Prostate gland (tissue), 2 donors: Measurements from ENCODE around the gene MUL1. TPM values are rescaled to one million over a fixed set of nuclear protein-coding genes. Genes with fewer than 3 reads are reported as not detected.

Source experiments
- DNase-seq: peaks from one replicate; pipeline ENCODE4 v3.0.0-alpha.2; 2019; ENCODE audit warnings: low spot score
- H3K27ac ChIP-seq, 2 donors: fragments of 200-600 bp; sonication (generic); 2 replicates each; pipeline ENCODE4 v1.5.1; 2017 to 2019
- H3K27me3 ChIP-seq: fragments of 200-600 bp; sonication (generic); replicated peaks from 2 replicates; pipeline ENCODE4 v1.5.1; 2019; ENCODE audit not compliant: insufficient read depth
- H3K36me3 ChIP-seq, 2 donors: fragments of 200-600 bp; sonication (generic); 1 replicate in 1 of 2; 2 replicates in 1 of 2; pipeline versions ENCODE4 v1.5.1 to v1.8.1; 2017 to 2019
- H3K4me1 ChIP-seq: fragments of 200-600 bp; sonication (generic); replicated peaks from 2 replicates; pipeline ENCODE4 v1.5.1; 2019
- H3K4me3 ChIP-seq, 2 donors: fragments of 200-600 bp; sonication (generic); 2 replicates each; pipeline ENCODE4 v1.5.1; 2017 to 2019
- H3K9me3 ChIP-seq: fragments of 200-600 bp; sonication (generic); 2 replicates; pipeline ENCODE4 v1.5.1; 2017
- CTCF ChIP-seq, 4 experiments: fragments of 200-600 bp in 2 of 4; fragments of 450-650 bp in 2 of 4; sonication (generic) in 2 of 4; IDR thresholded peaks; 1 replicate in 3 of 4; 2 replicates in 1 of 4; pipeline ENCODE4 v1.5.1; 2016 to 2019; ENCODE audit warnings: antibody characterized with exemption in 4 of 4, mild to moderate bottlenecking in 2 of 4, moderate library complexity in 2 of 4
- POLR2A ChIP-seq: fragments of 450-650 bp; IDR thresholded peaks from one replicate; pipeline ENCODE4 v1.6.1; 2016; ENCODE audit warnings: antibody characterized with exemption, mild to moderate bottlenecking
- POLR2AphosphoS5 ChIP-seq: sonication (generic); formaldehyde crosslinking; IDR thresholded peaks from one replicate; pipeline ENCODE4 v1.6.1; 2017; ENCODE audit warnings: antibody characterized with exemption
- WGBS: methylation state at CpG from one replicate; pipeline ENCODE4 v1.1.5; 2018; 5-methylcytosine and 5-hydroxymethylcytosine counted together
- intact Hi-C: fragments of 100-400 bp; cut with DNase I; formaldehyde crosslinking; loops from one replicate; pipeline ENCODE4 v1.14.2; 2022
- total RNA-seq, 2 donors: library from RNA; depleted of rRNA; stranded (reverse); fragments of >200 nt; gene quantifications; one replicate each; pipeline ENCODE4 v1.1.0, GENCODE V29; 2016

MUL1 gene
- total RNA-seq, 2 donors from 2014 or later = 30.0 to 37.0 TPM

GRCh38 chr1:20495661-20496060 is 12.3 kb downstream of the MUL1 start:
- H3K36me3 ChIP-seq = peaks cover 9 to 10% of the 10 kb centered on the region in 2 donors
- H3K27me3 ChIP-seq = no peaks in the 10 kb centered on the region
- H3K4me1 ChIP-seq = no peaks in the 10 kb centered on the region
- 100% methylated on average over 1 of the region's 1 CpG for WGBS
- H3K4me3 ChIP-seq = no peak overlapping the region
- no peak for TF ChIP-seq POLR2A
- no peak for TF ChIP-seq POLR2AphosphoS5
- TF ChIP-seq CTCF (IDR thresholded peaks at IDR 0.05) = no peak
- no peak overlapping the region for H3K27ac ChIP-seq
- H3K9me3 ChIP-seq = no peaks in the 10 kb centered on the region
- intact Hi-C loops = no loop called here
- no peak for DNase-seq

GRCh38 chr1:20494609-20495311 is 13.2 kb downstream of the MUL1 start:
- intact Hi-C loops = loop anchor here (5.0 kb wide), 2 partner anchors 397 to 577 kb away; no protein-coding TSS in a partner anchor
- Histone ChIP-seq H3K27ac (no peak overlapping the region), H3K9me3 (no peaks in the 10 kb centered on the region), H3K36me3 (peaks cover under 1 to 3% of the 10 kb centered on the region in 2 donors), H3K27me3 (no peaks in the 10 kb centered on the region), H3K4me3 (no peak overlapping the region), H3K4me1 (no peaks in the 10 kb centered on the region)
- no peak for DNase-seq
- WGBS = 49% methylated on average over 5 of the region's 5 CpGs
- TF ChIP-seq POLR2AphosphoS5 (no peak), POLR2A (no peak), CTCF (IDR thresholded peaks at IDR 0.05) (no peak)

GRCh38 chr1:20493839-20494608 is 13.9 kb downstream of the MUL1 start:
- Histone ChIP-seq H3K27ac (no peak overlapping the region), H3K27me3 (no peaks in the 10 kb centered on the region), H3K9me3 (no peaks in the 10 kb centered on the region), H3K4me1 (no peaks in the 10 kb centered on the region), H3K36me3 (no peaks in the 10 kb centered on the region), H3K4me3 (no peak overlapping the region)
- 3% methylated on average over 16 of the region's 16 CpGs for WGBS
- TF ChIP-seq POLR2A (no peak), CTCF (IDR thresholded peaks at IDR 0.05) (peak; percentile 96 to 99 (median 98)), POLR2AphosphoS5 (peak; percentile 78)
- peak; percentile 74 for DNase-seq
- intact Hi-C loops = loop anchor here (2.0 to 5.0 kb wide), 3 partner anchors 281 to 577 kb away; no protein-coding TSS in a partner anchor

GRCh38 chr1:20493309-20493708 is 14.6 kb downstream of the MUL1 start:
- H3K27me3 ChIP-seq = no peaks in the 10 kb centered on the region
- H3K27ac ChIP-seq = no peak overlapping the region
- H3K36me3 ChIP-seq = no peaks in the 10 kb centered on the region
- H3K9me3 ChIP-seq = no peaks in the 10 kb centered on the region
- intact Hi-C loops = loop anchor here (2.0 to 5.0 kb wide), 3 partner anchors 281 to 576 kb away; no protein-coding TSS in a partner anchor
- DNase-seq = no peak
- WGBS = 58% methylated on average over 5 of the region's 5 CpGs
- TF ChIP-seq CTCF (IDR thresholded peaks at IDR 0.05) = no peak
- no peaks in the 10 kb centered on the region for H3K4me1 ChIP-seq
- H3K4me3 ChIP-seq = no peak overlapping the region
